RPMI7951 (cell line): ENCODE data around the gene RAB26. TPM values are rescaled to one million over a fixed set of nuclear protein-coding genes. Genes with fewer than 3 reads are reported as not detected.

ENCODE experiments used
- DNase-seq: peaks from one replicate; pipeline ENCODE4 v3.0.0-alpha.2; 2012; ENCODE audit warnings: low read depth
- total RNA-seq: library from RNA; depleted of rRNA; stranded (reverse); fragments of >200 nt; shearing (Covaris generic); gene quantifications from 2 replicates; pipeline ENCODE4 v1.2.3, GENCODE V29; 2014

The RAB26 gene
- total RNA-seq, 1 experiment from 2014 or later: 0.72 TPM

DNA sequence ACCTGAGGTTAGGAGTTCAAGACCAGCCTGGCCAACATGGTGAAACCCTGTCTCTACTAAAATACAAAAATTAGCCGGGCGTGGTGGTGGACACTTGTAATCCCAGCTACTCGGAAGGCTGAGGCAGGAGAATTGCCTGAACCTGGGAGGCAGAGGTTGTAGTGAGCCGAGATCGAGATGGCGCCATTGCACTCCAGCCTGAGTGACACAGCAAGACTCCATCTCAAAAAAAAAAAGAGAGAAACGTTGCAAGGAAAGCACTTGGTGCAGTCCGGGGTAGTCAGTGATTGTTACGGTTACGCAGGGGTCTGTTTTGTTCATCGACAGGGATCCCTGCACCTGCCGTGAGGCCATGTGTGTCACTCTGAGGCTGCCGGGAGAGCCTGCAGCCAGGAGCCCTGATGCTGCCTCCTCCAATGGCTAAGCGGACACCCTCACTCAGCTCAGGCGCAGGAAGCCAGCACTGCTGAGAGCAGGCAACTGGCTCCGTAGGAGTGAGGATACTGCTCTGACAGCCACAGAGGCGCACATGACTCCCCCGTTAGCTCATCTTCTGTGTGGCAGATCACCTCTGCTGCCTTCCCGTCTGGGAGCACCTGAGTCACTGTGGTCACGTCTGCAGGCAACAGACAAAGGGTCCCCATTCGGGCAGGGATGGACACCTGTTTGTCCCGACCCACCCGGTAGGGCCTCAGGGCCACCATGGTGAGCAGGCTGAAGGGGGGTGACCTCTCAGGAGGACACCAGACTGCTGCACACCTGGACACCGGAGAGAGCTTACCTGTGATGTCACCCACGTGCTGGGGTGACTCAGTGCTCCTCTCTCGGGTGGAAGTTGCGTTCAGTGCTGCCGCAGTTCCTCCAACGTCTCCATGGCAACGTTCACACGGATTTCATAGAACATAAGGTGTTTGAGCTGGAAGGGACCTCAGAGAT, 5.2 kb upstream of the RAB26 start:
- peak; percentile 16 for DNase-seq

DNA sequence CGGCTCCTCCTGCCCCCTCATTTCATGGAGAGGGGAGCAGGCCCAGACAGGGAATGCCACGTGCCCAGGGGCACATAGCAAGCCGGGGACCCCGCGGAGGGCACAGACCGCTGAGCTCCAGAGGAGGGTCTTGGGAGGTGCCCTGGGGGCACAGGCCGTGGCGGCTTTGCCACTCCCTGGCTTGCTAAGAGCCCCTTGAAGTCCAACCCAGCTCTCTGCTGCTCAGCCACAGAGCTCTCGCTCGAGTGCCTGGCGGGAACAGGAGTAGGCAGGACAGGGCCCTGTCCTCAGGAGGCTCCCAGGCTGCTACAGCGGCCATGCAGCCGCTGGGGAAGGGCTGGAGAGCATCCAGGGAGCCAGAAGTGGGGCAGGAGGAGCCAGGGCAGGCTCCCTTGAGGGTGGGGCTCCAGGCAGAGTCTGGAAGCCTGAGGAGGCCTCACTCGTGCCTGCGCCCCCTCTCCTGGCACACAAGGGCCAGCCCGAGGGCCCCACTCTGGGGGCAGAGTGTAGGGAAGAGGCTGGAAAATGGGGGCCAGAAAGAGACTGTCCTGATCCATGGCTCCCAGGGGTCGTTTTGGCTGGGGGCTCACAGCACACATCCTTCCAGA, 4.4 kb upstream of the RAB26 start:
- no peak for DNase-seq

- no peak for DNase-seq
These were observed 2.6 kb upstream of the RAB26 start for GRCh38 chr16:2145843-2146242.

- DNase-seq: no peak
These were observed 1.0 kb upstream of the RAB26 start for GRCh38 chr16:2147378-2147777.

DNA sequence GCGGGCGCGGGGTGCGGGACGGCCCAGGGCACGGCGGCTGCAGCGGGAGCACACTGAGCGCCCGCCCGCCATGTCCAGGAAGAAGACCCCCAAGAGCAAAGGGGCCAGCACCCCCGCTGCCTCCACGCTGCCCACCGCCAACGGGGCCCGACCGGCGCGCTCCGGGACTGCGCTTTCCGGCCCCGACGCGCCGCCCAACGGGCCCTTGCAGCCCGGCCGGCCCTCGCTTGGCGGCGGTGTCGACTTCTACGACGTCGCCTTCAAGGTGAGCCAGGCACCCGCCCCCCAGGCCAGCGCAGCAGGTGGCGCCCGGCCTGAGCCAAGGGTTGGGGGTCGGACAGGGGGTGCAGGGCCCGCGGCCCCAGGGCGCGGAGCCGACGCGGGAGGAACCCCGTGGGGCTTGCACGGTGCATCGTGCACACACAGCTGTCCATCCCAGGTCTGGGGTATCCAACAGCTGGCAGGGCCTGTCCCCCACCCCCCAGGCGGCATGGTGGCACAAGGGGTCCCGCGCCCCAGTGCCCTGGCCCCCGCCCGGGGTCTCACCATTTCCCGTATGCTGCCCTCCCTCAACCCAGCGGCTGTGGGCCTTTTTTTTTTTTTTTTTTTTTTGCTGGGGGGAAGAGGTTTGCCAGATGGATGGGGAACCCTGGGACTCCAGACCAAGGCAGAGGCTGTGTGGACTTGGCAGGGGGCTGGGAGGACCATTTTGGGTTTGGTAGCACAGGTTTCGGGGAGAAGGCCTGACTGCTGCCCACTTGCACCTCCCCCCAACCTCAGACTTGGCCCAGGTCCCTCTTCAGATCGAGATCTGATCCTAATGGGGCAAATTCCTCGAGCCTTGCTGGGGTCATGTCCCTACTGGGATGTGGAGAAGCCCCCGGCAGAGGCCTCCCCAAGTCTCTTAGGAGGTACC, 547 bp downstream of the RAB26 start:
- peak; percentile 22 for DNase-seq

GRCh38 chr16:2149630-2150417, 1.4 kb downstream of the RAB26 start:
- DNase-seq: peak; percentile 7

- DNase-seq: no peak
These were observed 2.2 kb downstream of the RAB26 start for GRCh38 chr16:2150418-2151187.

GRCh38 chr16:2151188-2152091, 3.0 kb downstream of the RAB26 start:
- DNase-seq: no peak

- DNase-seq: peak; percentile 6
These were observed 4.5 kb downstream of the RAB26 start for GRCh38 chr16:2152695-2153506.

DNA sequence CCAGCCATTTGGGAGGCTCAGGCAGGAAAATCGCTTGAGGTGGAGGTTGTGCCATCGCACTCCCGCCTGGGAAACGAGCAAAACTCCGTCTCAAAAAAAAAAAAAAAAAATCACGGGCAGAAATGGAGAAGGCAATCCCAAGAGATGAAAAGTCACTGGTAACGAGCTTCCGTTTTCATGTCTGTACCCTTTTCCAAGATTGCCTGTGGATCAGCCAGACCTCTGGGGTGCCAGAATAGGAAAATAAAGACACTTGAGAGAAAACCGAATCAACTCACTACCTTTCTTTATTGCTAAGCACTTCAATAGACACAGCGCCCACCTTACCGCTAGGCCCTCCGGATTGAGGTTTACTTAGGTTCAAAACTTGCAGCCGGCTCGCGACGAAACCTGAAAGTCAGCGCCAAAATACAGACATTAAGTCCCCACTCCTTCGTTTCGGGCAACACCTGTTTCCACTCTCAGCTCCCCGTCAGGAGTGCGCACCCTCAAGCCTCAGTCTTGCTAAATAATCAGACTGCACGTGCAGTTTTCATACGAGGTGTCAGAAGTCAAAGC, 6.2 kb downstream of the RAB26 start:
- DNase-seq: no peak

GRCh38 chr16:2155091-2155950, 6.9 kb downstream of the RAB26 start, which contains the start of gene TRAF7:
TRAF7 (plus strand) TSS chr16:2155782; CDS start chr16:2163921, 8,139 bp downstream.
- DNase-seq: peak; percentile 100

DNA sequence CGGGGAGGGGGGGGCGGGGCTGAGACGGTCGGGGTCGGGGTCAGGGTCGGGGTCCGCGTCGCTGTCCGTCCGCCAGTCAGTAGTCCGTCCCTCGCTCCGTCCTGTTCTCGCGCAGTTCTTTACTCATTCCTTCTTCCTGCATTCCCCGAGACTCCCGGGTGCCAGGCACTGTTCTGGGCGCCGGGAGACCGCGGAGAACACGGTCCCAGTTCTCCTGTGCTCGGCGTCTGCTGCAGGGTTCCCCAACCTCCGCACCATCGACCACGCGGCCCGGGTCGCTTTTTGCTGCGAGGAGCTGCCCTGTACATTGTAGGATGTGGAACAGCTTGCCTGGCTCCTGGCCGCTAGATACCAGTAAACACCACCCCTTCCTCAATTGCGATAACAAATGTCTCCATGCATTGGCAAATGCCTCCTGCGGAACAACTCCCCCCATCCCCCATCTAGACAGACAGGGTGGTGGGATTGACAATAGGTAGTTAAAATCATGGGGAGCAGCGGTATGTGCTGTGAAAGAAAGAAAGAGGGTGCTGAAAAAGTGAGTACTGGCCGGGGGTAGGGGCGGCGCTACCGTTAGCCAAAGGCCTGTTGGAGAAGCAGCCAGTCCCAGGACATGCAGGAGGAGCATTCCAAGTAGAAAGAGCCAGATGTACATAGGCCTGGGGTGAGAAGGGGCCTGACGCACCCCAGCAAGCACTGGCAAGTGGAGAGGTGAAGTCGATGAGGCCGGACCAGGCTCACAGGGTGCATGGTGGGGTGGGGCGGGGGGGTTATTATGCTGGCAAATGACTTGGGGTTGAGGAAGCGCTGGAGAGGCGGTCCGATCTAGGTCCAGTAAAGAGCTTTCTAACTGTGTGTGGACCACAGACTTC, 7.8 kb downstream of the RAB26 start:
- peak; percentile 60 for DNase-seq

DNA sequence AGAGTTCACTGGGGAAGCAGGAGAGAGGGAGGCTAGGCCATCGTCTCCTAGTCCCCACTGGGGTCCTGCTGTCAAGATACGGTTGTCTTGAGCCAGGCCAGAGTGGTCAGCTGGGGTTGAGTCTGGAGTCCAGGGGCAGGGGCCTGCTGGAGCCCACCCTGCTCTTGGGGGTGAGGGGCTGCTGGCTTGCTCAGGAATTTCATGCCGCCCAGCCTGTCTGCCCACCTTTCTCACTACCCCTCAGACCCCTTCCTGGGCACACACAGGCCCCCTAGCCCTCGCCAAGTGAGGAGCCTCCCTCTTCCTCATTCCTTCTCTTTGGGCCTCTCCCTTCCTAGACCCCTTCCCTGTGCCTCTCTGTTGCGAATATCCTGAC, 8.4 kb downstream of the RAB26 start:
- no peak for DNase-seq

DNA sequence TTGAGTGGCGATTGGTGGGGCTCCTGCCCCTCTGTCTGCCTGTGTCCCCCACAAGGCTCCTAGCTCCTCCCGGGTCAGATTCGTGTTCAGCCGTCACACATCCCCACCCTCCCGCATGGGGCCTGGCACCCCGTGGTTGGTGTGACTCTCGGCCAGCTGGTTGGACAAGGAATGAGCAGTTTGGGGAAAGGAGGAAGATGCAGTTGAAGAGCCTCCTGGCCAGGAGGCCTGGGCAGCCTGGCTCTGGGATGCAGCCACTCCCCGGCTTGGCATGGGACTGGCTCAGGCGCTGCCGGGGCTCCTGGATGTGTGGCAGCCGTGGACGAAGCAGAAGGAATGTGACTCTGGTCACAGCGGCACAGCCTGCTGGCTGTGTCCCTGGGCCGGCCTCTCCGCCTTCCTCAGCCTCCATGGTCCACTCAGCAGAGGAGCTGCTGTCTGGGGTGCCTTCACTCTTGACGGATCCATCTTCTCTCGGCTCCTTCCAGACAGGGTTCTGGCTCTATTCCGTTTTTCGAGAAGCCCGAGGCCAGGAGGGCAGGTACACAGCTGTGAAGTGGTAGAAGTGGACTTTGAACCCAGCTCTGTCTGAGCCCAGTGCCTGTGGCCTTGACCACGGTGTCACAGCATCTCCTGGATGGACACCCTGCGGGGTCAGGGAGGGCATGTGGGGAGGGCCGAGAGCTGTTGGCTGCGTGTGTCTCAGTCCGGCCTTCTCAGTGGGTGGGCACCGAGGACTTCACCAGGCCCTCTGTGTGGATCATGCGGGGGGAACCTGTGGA, 9.2 kb downstream of the RAB26 start:
- DNase-seq: no peak

GRCh38 chr16:2158262-2158638, 9.8 kb downstream of the RAB26 start:
- no peak for DNase-seq
